Measurements from ENCODE around the gene EXOSC5. TPM values are rescaled to one million over a fixed set of nuclear protein-coding genes. Genes with fewer than 3 reads are reported as not detected.

The EXOSC5 gene
- polyA plus RNA-seq, 3 donors: 18.0 to 21.0 (median 20.0) TPM

DNA sequence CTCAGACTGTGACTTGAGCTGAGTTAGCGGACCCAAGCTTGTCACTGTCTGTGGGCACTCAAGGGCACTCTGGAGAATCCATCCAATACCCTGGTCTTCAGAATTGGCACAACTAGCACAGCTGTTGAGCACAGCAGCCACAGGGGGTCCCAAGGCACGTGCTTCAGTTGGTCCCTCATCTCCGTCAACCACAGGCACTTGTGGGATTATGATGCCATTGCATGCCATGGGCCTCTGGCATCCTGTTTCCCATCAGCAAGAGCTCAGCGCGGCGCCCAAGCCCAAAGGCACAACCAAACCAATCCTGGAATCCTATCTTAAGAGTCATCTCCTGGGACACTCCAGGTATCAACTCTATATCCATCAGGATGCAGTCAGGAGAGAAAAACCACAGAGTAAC lies 33.8 kb upstream of the EXOSC5 start:
- no peak for DNase-seq

DNA sequence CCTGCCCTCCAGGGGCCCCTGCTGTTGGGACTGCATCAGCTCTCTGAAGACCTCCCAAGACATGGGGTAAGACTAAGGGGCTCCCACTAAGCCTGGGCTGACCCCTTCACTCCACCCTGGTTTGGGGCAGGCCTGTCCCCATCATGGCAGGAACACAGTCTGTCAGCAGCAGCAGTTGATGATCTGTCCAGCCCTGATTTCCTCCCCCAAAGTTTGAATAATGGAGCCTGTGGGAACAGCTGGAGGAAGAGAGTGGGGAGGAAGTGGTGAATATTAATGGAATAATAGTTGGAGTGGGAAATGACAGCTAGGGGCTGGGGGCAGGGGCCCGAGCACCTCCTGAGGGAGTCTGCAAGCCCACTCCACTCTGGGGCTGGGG lies 31.3 kb upstream of the EXOSC5 start:
- no peak for DNase-seq

DNA sequence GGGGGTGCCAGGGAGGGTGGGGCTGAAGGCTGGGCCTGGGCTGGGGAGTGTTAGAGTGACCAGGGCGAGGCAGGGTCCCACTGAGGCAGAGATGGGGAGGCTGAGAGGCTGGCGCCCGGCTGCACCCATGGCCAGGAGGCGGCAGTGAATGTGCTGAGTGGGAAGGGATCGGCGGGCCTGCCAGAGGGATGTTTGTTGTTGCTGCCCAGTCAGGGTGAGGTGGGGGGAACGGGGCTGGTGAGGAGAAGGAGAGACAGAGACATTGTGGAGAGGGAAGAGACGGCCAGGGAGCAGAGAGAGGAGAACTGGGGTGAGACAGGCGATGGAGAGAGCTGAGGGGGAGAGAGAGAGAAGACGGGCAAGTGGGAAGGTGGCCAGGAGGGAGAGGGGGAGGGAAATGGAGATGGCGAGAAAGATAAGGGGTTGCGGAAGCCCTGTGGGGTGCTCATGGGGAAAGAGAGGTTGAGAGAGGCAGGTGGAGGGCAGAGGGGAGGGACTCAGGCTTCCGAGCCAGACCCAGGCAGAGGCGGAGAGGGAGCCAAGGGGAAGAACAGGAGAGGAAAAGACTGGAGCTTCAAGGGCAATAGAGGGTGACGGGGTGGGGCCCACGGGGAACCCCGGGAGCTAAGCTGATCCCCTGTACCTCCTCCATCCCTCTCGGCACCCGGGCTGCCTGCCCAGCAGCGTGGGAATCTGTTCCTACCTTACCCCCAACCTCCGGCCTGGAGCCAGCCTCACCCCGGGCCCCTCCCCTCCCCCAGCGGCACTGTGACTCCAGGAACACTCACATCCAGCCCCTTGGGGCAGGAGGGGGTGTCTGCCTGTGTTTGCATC lies 30.7 kb upstream of the EXOSC5 start:
- no peak for DNase-seq

DNA sequence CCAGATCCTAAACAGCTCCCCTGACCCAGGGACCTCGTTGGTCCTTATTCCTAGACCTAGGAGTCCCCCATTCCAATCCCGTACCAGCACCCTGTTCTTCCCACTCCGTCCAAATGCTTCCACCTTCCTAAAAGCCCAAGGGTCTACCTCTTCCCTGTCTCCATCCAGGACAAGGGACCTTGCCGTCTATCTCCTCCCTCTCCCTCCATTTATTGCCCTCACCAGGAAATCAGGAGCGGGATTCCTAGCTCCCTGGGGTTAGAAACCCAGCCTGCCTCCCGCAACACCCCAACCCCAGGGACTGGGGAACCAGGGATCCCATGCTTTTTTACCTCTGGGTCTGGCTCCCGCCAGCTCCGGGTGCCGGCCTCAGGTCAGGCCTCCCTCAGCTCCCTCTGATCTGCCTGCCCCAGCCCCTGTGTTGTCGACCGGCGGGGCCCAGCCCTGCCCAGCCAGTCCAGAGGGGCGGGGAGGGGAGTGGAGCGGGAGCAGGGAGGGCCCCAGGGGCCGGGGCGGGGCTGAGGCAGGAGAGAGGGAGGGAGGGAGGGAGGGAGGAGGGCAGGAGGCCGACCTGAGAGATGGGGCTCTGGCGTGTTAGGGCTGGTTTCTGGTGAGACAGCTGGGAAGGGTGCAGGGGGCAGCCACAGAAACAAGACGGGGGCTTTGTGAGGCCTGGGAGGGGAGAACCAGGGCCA lies 29.9 kb upstream of the EXOSC5 start, which contains the start of gene B3GNT8:
Gene B3GNT8, minus strand, starts transcription at position 423 of the 695 bp plus-strand sequence. CDS start 596 bp downstream, outside the sequence.
- peak; percentile 75 for DNase-seq

DNA sequence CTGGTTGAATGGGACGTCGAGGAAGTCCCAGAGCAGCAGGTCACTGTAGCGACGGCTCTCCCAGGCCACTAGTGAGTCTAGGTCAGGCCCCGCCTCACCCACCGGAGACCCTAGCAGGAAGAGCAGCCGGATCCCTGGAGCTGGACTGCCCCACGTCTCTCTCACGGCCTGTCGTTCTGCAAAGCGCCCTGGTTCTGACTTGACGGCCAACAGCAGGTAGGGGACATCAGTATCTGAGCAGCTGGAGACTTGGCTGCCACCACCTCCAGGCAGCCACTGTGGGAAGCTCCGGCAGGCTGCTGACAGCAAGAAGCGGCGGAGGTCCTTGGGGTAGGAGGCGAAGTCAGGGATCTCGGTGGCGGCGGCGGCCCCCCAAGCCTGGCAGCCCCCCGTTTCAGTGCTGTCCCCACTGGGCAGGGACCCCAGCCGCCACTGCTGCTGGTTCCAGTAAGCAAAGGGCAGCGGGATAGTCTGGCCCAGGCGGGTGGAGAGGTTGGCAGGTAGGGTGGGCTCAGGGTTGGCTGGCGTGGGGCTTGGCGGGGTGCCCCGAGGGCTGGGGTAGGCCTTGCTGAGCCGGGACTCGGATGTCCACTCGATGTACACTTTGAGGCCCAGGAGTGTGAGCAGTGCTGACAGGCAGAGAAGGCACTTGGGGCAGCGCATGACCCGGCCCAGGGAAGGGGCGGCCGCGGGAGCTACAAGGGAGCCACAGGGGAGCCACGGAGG lies 29.1 kb upstream of the EXOSC5 start:
- no peak for DNase-seq

DNA sequence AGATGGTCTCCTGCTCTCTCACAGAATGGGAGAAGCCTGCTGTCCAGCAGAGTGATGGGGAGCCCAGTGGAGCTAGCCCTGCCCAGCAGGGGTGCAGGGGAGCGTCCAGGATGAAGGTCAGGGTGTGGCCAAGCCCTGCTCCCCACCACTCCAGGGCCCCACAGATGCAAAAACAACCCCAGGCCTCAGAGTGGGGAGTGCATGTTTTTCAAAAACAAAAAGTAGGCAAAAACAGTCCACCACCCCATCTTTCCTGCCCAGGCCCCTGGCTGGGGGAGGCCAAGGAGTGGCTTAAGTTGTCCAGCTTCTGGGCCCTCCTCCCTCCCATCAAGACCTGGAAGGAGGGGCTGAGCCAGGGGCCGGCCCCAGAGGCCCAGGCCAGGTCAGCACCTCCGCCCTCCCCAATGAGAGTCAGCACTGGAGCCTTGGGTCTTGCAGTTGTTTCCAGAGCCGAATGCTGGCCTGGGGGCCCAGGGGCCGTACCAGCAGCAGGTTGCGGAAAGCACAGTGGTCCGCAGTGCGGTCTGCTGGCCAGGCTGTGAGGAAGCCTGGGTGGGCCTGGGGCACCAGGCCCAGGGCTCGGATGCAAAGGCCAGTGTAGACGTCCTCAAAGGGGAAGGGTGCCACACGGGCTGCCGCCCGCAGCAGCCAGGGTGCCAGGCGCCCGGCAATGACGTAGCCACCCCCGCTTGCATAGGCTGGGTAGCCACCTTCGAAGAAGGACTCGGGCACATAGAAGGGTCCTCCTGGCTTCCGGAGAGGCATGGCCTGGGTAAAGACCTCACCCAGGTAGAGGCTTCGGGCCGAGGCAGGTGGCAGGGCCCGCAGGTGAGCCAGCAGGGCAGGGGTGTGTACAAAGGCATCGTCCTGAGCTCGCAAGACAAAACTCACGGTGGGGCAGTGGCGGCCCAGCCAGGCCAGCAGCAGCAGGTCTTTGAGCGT lies 28.3 kb upstream of the EXOSC5 start:
- DNase-seq: no peak

DNA sequence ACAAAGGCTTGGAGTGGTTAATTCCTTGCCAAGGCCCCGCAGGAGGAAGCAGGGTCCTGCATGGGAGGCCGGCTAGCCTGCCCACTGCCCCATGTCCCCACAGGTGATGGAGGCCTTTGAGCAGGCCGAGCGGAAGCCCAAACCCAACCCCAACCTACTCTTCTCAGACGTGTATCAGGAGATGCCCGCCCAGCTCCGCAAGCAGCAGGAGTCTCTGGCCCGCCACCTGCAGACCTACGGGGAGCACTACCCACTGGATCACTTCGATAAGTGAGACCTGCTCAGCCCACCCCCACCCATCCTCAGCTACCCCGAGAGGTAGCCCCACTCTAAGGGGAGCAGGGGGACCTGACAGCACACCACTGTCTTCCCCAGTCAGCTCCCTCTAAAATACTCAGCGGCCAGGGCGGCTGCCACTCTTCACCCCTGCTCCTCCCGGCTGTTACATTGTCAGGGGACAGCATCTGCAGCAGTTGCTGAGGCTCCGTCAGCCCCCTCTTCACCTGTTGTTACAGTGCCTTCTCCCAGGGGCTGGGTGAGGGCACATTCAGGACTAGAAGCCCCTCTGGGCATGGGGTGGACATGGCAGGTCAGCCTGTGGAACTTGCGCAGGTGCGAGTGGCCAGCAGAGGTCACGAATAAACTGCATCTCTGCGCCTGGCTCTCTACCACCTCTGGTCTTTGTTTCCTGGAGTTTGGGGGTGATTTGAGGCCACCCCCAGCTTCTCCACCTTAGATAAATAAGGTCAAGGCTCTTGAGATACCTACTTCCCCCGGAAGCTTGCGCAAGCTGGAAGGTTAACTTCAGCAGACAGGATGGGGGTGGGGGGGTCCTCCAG lies 27.4 kb upstream of the EXOSC5 start:
- DNase-seq: no peak

DNA sequence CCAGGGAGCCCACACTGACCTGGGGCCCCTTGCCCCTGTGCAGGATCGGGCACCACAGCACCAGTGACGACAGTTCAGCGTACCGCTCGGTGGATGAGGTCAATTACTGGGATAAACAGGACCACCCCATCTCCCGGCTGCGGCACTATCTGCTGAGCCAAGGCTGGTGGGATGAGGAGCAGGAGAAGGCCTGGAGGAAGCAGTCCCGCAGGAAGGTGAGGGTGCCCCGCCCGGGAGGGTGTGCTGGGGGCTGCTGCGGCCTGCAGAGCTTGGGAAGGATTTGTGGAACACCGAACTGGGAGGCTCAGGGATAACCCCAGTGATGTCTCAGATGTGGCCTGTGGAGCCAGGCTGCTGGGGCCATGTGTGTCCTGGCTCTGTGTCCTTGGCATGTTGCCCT lies 25.8 kb upstream of the EXOSC5 start:
- no peak for DNase-seq

DNA sequence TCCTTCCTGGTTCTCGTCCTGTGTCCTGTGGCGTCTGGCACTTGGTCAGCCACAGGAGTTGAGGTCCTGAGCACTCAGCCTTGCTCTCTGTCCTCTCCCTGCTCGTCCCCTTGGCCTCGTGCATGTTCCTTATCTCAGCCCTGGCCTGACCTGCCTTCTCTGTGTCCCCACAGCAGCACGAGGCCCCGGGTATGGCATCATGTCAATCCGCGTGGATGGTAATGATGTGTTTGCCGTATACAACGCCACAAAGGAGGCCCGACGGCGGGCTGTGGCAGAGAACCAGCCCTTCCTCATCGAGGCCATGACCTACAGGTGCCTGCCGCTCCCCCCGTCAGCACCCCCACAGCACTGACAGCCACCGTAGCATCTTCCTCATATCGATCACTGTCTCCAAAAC lies 25.3 kb upstream of the EXOSC5 start:
- DNase-seq: no peak

DNA sequence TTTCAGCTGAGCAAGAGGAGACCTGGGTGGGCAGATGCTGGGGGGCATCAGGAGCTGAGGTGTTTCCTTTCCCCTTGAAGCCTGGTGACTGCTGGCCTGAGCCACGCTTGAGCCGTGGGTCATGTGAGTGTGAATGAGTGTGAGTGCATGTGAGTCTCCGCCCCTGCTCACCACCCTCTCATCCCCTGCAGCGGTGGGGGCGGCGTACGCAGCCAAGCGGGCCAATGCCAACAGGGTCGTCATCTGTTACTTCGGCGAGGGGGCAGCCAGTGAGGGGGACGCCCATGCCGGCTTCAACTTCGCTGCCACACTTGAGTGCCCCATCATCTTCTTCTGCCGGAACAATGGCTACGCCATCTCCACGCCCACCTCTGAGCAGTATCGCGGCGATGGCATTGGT lies 24.8 kb upstream of the EXOSC5 start:
- no peak for DNase-seq

DNA sequence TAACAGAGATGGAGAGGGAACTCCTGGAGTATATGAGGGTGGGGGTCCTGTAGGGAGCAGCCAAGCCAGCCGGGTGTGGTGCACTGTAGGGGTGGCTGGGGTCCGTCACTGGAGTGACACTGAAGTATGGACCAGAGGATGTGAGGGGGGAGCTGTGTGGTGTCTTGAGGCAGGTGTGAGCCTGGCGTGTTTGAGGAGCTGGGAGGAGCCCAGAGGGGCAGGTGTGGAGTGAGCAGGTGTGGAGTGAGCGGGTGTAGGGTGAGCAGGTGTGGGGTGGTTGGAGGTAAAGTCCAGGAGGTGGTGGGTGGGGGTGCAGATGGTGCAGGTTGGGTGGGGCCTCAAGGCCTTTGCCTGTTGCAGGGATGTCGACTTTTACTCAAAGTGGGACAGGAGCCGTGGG lies 24.2 kb upstream of the EXOSC5 start:
- no peak for DNase-seq

DNA sequence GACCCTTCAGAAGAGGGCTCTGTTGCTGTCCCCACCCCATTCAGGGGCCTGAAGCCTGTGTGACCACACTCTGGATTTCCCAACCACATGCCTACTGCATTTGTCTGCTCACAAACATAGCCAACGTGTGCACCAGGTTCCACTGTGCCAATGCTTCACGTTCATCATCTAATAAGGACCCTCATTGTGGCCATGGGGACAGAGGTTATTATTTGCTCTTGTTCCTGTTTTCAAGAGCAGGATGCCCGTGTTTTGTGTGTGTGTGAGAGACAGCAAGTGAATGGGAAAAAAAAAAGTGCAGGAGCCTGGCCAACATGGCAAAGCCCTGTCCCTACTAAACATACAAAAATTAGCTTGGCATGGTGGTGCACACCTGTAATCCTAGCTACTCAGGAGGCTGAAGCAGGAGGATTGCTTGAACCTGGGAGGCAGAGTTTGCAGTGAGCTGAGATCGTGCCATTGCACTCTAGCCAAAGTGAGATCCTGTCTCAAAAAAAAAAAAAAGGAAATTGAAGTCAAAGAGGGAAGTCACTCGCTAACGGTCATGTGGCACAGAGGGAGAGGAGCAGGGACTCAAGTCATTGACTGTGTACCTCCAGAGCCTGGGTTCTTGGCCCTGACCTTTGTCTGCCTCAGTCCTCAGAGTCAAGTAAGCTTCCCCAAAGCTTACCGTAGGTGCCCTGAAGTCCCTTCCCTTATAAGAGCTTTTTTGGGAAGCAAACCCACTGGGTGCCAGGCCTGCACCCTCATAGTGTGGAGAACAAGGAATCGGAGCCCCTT lies 23.1 kb upstream of the EXOSC5 start:
- DNase-seq: no peak

DNA sequence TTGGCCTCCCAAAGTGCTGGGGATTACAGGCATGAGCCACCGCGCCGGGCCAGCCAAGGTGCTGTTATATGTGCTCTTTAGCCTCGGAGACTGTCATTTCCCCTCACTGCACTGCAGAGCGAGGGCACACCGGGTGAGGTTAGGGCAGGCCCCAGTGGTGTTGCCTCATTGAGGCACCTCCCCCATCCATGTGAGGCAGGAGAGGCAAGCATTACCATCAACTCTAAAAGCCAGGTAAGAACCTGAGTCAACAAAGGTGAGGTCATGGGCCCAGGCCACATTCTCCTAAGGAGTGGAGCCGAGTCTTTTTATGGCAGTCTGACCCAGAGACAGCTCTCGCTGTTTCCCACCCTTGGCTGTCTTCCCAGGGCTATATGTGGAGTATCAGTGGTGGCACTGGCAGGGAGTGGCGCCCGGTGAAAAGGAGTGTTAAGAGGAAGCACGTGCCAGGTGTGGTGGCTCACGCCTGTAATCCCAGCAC lies 19.1 kb upstream of the EXOSC5 start:
- no peak for DNase-seq

DNA sequence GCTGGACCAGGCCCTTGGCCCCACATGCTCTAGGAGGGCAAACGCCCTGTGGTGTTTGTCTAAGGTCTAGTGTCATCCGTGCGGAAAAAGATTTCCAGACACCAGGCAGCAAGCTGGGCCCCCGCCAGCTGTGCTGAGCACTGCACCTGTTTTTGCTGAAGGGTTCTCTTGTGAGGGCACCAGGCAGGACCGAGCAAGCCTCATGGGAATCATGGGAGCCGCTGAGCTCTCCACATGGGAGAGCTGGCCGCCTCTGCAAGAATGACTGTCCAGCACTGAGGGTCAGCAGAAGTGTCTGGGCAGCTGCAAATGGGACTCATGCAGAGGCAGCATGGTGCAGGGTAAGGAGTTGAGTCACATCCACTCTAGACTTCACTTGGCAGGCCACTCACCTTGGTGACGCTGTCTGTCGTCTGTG lies 18.0 kb upstream of the EXOSC5 start:
- no peak for DNase-seq

DNA sequence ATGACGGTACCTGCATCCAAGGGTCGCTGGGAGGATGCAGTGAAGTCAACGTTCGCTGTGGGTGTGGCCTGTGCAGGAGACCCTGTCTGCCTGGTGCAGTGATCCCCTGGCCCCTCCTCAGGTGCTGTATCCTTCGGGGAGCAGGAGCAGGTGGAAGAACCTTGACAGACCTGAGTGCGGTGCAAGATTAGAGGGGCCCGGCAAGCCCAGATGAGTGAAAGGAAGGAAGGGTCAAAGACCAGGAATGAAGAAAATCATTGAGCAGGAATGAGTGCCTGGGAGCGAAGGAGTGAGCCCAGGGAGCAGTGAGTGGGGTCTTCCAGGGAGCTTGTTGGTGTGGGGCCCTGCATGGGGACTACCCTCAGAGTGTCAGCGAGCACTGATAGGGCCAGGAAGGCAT lies 17.3 kb upstream of the EXOSC5 start:
- no peak for DNase-seq

DNA sequence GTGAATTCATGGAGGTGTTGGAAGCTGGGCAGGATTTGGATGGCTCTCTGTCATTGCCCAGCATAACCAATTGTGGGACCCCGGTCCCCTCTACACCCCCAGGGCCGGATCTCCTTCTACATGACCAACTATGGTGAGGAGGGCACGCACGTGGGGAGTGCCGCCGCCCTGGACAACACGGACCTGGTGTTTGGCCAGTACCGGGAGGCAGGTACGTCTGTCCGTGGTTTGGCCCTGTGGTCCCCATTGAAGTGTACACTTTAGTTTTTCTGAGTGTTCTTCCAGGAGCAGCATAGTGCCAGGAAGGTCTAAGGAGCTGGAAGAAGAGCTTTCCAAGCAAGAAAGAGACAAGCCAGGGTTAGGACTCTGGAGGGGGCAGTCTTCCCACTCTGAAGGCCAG lies 16.8 kb upstream of the EXOSC5 start:
- DNase-seq: no peak

DNA sequence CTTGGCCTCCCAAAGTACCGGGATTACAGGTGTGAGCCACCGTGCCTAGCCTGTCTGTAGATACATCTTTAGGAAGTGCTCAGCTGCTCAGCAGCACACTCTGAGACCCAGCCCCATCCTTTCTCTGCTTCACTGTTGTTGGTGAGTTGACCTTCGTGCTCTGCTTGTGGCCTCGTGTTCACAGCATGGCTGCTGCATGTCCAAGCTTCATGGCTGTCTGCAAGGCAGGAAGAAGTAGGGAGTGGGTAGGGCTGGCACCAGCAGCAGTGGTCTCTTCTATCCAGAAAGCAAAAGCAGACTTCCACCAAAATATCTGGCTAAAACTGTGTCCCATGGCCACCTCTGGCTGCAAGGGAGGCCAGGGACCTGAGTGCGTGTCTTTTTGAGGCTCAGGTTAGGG lies 15.8 kb upstream of the EXOSC5 start:
- no peak for DNase-seq

DNA sequence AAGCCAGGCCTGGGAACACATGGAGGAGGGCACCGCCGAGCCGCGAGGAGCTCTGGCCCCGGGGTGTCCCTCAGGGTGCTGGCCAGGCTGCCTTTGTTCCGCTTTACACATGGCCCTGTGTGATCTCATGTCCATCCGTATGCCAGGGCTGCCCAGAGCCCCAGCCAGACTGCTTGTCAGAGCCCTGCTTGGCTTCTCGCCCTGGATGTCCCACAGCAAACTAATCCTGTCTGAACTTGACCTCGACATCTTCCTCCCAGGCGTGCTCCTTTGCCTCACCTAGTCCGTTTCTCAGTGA lies 14.8 kb upstream of the EXOSC5 start:
- no peak for DNase-seq

DNA sequence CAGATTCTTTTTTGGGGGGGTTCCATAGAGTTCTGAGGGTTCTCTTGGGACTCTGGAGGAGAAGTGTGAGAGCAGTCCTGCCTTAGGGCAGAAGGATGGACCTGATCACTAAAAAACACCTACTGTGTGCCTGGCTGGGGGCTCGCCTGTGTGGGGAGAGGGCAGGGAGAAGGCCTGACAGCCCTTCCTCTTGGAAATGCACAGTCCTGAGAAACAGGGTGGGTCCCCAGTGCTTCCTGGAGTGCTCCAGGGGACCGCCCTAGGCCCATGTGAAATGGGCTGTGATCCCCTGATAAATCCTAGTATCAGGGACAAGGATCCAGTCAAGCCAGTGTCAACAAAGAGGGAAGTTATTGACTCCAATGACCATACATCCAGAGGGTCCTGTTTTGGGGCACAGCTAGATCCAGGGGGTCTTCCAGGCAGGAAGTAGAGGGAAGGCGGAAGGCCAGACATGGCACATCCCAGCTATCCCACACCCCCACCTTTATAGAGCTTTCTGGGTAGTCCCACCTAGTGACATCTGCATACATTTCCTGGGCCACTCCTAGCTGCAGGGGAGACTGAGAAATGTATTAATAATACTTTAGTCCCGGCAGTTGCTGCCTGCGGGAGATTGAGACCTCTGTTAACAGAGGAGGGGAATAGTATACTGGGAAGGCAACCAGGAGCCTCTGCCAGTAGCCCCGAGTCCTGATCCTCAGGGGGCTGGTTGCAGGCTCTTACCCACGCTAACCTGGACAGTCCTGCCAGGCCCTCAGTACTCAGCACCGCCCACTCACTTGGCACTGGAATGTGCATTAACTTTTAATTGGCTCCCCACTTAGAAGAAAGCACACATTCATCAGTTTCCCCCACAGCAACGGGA lies 14.2 kb upstream of the EXOSC5 start:
- DNase-seq: no peak

Measured in renal pelvis (tissue), 4 donors.